Measurements from ENCODE around the gene CCR8.

Gene CCR8

DNA sequence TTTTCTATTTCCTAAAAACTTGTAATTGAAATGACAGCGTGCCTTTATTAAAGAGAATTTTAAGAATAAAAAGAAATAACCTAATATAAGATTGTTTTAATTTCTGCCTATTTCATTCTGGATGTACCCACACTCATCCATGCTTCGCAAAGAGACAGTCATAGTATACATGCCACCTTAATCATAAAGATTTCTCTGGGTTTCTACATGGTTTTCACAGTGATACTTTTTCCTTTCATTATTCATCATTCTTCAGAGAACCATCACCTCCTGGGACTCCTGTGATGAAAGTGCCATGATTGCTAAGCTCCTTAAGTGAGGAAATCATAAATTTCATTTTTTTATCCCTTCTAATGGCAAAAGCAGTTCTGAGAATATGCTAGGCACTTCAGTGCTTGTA is 4.3 kb upstream of the CCR8 start:
- no peak for DNase-seq (ENCODE audit: low read depth)
- TF ChIP-seq, protein P1, sequence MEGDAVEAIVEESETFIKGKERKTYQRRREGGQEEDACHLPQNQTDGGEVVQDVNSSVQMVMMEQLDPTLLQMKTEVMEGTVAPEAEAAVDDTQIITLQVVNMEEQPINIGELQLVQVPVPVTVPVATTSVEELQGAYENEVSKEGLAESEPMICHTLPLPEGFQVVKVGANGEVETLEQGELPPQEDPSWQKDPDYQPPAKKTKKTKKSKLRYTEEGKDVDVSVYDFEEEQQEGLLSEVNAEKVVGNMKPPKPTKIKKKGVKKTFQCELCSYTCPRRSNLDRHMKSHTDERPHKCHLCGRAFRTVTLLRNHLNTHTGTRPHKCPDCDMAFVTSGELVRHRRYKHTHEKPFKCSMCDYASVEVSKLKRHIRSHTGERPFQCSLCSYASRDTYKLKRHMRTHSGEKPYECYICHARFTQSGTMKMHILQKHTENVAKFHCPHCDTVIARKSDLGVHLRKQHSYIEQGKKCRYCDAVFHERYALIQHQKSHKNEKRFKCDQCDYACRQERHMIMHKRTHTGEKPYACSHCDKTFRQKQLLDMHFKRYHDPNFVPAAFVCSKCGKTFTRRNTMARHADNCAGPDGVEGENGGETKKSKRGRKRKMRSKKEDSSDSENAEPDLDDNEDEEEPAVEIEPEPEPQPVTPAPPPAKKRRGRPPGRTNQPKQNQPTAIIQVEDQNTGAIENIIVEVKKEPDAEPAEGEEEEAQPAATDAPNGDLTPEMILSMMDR (conservative IDR thresholded peaks at IDR 0.05; ENCODE audit: low read length), result no peak
- H3K4me3 ChIP-seq (ENCODE audit: low read length), result no peak overlapping the region

DNA sequence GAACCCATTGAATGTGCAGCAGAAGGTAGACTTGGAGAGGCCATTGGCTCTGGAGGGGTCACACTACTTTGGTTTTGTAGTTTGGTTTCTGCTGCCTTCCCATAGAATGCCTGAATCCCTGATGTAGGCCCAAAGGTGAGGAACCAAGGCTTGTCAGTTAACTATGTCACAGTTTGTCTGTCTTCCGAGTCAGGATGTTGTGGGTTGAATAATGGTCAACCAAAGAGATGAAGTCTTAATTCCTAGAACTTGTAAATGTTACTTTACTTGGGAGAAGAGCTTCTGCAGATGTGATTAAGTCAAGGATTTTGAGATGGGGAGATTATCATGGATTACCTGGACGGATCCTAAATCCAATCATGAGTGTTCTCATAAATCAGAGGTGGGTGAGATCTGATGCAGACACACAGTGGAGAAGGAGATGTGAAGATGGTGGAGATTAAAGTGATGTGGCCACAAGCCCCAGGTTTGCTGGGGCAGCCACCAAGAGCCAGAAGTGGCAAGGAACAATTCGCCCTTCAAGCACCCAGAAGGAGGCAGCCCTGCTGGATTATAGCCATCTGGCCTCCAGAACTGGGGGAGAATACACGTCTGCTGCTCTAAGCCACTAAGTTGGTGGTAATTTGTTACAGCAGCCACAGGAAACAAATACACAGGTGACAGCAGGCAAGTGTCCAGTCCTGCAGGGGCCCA is 2.3 kb upstream of the CCR8 start:
- TF ChIP-seq, protein P1 (conservative IDR thresholded peaks at IDR 0.05; ENCODE audit: low read length), result no peak
- no peak overlapping the region for H3K4me3 ChIP-seq (ENCODE audit: low read length)
- no peak for DNase-seq (ENCODE audit: low read depth)

DNA sequence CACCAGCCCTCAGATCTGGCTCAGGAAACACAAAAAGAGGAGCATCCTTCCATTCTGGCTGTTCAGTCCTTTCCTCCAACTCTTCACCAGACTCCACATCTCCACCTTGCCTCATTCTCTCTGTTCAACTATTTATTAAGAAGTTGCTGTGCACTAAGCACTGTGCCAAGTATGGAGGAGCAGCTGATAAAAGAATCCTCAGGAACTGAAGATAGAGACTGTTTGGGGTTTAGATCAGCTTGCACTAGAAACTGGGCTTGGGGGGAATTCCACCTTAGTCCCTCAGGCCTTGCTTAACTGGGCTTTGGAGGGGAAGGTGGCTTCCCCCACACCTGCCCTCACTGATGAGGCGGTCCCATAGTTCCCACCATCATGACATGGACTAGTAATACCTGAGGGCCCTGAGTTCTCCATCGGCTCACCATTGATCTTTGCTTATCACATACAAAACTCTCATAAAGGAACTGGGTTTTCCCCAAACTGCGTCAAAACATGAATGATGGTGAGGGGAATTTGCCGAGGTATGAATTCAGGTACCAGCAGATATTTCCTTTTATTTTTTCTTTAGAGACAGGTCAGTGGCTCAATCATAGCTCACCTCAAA is 1.7 kb upstream of the CCR8 start:
- TF ChIP-seq, protein P1 (conservative IDR thresholded peaks at IDR 0.05; ENCODE audit: low read length), result no peak
- no peak overlapping the region for H3K4me3 ChIP-seq (ENCODE audit: low read length)
- no peak for DNase-seq (ENCODE audit: low read depth)

DNA sequence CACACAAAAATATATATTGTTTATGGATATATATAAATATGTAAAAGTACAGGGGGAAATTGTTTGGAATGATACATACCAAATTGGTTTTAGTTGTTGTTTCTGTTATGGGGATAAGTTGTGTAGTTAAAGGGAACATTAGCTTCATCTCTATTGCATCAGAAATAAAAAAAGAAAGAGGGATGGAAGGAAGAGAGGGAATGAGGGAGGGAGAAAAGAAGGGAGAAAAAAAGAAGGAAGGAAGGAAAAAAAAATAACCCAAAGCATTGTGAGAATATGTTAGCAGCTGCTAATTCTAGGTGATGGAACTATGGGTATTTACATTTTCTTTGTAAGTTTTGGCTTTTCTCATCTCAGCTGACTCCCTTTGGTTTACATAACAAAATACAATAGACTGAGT is 1.3 kb downstream of the CCR8 start:
- no peak for DNase-seq (ENCODE audit: low read depth)
- TF ChIP-seq, protein P1 (conservative IDR thresholded peaks at IDR 0.05; ENCODE audit: low read length), result no peak
- no peak overlapping the region for H3K4me3 ChIP-seq (ENCODE audit: low read length)

DNA sequence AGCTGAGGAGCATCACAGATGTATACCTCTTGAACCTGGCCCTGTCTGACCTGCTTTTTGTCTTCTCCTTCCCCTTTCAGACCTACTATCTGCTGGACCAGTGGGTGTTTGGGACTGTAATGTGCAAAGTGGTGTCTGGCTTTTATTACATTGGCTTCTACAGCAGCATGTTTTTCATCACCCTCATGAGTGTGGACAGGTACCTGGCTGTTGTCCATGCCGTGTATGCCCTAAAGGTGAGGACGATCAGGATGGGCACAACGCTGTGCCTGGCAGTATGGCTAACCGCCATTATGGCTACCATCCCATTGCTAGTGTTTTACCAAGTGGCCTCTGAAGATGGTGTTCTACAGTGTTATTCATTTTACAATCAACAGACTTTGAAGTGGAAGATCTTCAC is 3.0 kb downstream of the CCR8 start:
- H3K4me3 ChIP-seq (ENCODE audit: low read length), result no peak overlapping the region
- DNase-seq (ENCODE audit: low read depth), result no peak
- TF ChIP-seq, protein P1 (conservative IDR thresholded peaks at IDR 0.05; ENCODE audit: low read length), result no peak

DNA sequence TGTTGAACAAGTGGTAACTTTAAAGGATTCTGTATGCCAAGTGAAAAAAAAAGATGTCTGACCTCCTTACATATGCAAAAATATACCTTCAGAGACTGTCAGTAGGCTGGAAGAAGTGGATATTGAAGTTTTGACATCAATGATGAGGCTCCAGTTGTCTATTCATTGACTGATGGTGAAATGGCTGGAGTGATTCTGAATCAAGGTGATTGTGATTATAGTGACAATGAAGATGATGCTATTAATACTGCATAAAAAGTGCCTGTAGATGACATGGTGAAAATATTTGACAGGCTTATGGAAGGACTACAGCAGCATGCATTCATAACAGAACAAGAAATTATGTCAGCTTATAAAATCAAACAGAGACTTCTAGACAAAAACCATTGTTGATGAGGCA is 4.1 kb downstream of the CCR8 start:
- no peak for DNase-seq (ENCODE audit: low read depth)
- H3K4me3 ChIP-seq (ENCODE audit: low read length), result no peak overlapping the region
- TF ChIP-seq, protein P1 (conservative IDR thresholded peaks at IDR 0.05; ENCODE audit: low read length), result no peak

DNA sequence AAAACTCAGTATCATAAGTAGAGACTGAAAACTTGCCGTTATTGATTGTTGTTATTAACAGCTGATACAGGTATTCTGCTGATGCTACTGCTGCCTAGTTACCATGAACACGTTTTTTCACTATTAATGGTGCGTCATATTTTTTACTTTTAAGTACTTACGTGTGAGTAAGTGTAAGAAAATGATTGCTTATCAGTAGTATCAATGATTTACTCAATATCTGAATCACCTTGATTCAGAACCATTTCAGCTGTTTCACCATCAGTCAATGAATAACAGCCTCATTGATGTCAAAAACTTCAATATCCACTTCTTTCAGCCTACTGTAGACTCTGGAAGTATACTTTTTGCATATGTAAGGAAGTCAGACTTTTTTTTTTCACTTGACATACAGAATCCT is 4.7 kb downstream of the CCR8 start:
- TF ChIP-seq, protein P1 (conservative IDR thresholded peaks at IDR 0.05; ENCODE audit: low read length), result no peak
- H3K4me3 ChIP-seq (ENCODE audit: low read length), result no peak overlapping the region
- no peak for DNase-seq (ENCODE audit: low read depth)

Data from AG10803 (cell line).